GM21737 (cell line): Measurements from ENCODE around the gene CCNJL.

Source experiments
- ATAC-seq: cut with Tn5 transposase; IDR thresholded peaks from one replicate; pipeline ENCODE4 v1.9.1; 2021; ENCODE audit warnings: mild to moderate bottlenecking, moderate library complexity; ENCODE audit not compliant: unreplicated experiment

CCNJL gene

GRCh38 chr5:160293386-160293785, 19.0 kb downstream of the CCNJL start:
- no peak for ATAC-seq

GRCh38 chr5:160291467-160291866, 20.9 kb downstream of the CCNJL start:
- no peak for ATAC-seq

- ATAC-seq: no peak
Measured at GRCh38 chr5:160290751-160291150, 21.6 kb downstream of the CCNJL start.

- no peak for ATAC-seq
Measured at GRCh38 chr5:160289721-160290120, 22.6 kb downstream of the CCNJL start.

- ATAC-seq: no peak
Measured at GRCh38 chr5:160289356-160289651, 23.1 kb downstream of the CCNJL start.

GRCh38 chr5:160287378-160288051, 24.8 kb downstream of the CCNJL start:
- no peak for ATAC-seq

GRCh38 chr5:160286947-160287346, 25.4 kb downstream of the CCNJL start:
- no peak for ATAC-seq

GRCh38 chr5:160285316-160285715, 27.0 kb downstream of the CCNJL start:
- no peak for ATAC-seq

- no peak for ATAC-seq
Measured at GRCh38 chr5:160284291-160284873, 28.0 kb downstream of the CCNJL start.

- no peak for ATAC-seq
Measured at GRCh38 chr5:160281275-160281674, 31.1 kb downstream of the CCNJL start.

GRCh38 chr5:160280384-160281095, 31.8 kb downstream of the CCNJL start:
- ATAC-seq: no peak

- ATAC-seq: no peak
Measured at GRCh38 chr5:160278343-160278742, 34.0 kb downstream of the CCNJL start.

GRCh38 chr5:160274483-160274931, 37.9 kb downstream of the CCNJL start:
- ATAC-seq: no peak

GRCh38 chr5:160272889-160273288, 39.5 kb downstream of the CCNJL start:
- ATAC-seq: no peak

- no peak for ATAC-seq
Measured at GRCh38 chr5:160272264-160272663, 40.1 kb downstream of the CCNJL start.

GRCh38 chr5:160271836-160272235, 40.5 kb downstream of the CCNJL start:
- no peak for ATAC-seq

GRCh38 chr5:160271396-160271795, 41.0 kb downstream of the CCNJL start:
- no peak for ATAC-seq

- ATAC-seq: no peak
Measured at GRCh38 chr5:160270704-160271103, 41.7 kb downstream of the CCNJL start.

GRCh38 chr5:160269017-160269416, 43.3 kb downstream of the CCNJL start:
- ATAC-seq: no peak

- no peak for ATAC-seq
Measured at GRCh38 chr5:160268121-160268520, 44.2 kb downstream of the CCNJL start.

- ATAC-seq: no peak
Measured at GRCh38 chr5:160266752-160267345, 45.5 kb downstream of the CCNJL start.

- ATAC-seq: no peak
Measured at GRCh38 chr5:160266044-160266443, 46.3 kb downstream of the CCNJL start.
